H9 (cell line): Measurements from ENCODE around the gene HP. TPM values are rescaled to one million over a fixed set of nuclear protein-coding genes. Genes with fewer than 3 reads are reported as not detected.

Experiments
- DNase-seq: peaks from one replicate; pipeline ENCODE4 v3.0.0-alpha.2; 2017
- H2AFZ ChIP-seq: one replicate; pipeline ENCODE4 v1.6.1; 2013; ENCODE audit warnings: mild to moderate bottlenecking, low read length, control low read depth, moderate library complexity
- H2AK5ac ChIP-seq: 2 replicates; pipeline ENCODE4 v1.6.1; 2013; ENCODE audit warnings: low read length, control low read depth, mixed read lengths; ENCODE audit not compliant: insufficient read length
- H2BK120ac ChIP-seq: one replicate; pipeline ENCODE4 v1.6.1; 2013; ENCODE audit warnings: low read depth, mild to moderate bottlenecking, low read length, control low read depth, inconsistent platforms; ENCODE audit not compliant: poor library complexity, severe bottlenecking
- H2BK12ac ChIP-seq: 2 replicates; pipeline ENCODE4 v1.6.1; 2013; ENCODE audit warnings: low read length, control low read depth, mixed read lengths, low read depth; ENCODE audit not compliant: insufficient read length
- H2BK15ac ChIP-seq: 2 replicates; pipeline ENCODE4 v1.6.1; 2013; ENCODE audit warnings: low read depth, low read length, control low read depth
- H2BK20ac ChIP-seq: one replicate; pipeline ENCODE4 v1.6.1; 2013; ENCODE audit warnings: low read depth, mild to moderate bottlenecking, low read length, control low read depth, inconsistent platforms; ENCODE audit not compliant: poor library complexity, severe bottlenecking
- H2BK5ac ChIP-seq: 2 replicates; pipeline ENCODE4 v1.6.1; 2013; ENCODE audit warnings: low read length, control low read depth, mixed read lengths; ENCODE audit not compliant: insufficient read length
- H3K14ac ChIP-seq: 2 replicates; pipeline ENCODE4 v1.6.1; 2013; ENCODE audit warnings: low read length, control low read depth; ENCODE audit not compliant: insufficient read depth
- H3K18ac ChIP-seq: 2 replicates; pipeline ENCODE4 v1.6.1; 2013; ENCODE audit warnings: low read depth, mild to moderate bottlenecking, mixed read lengths, low read length, control low read depth; ENCODE audit not compliant: insufficient read length
- H3K23ac ChIP-seq: 2 replicates; pipeline ENCODE4 v1.6.1; 2013; ENCODE audit warnings: low read length, control low read depth, mixed read lengths, low read depth; ENCODE audit not compliant: insufficient read length
- H3K23me2 ChIP-seq: 2 replicates; pipeline ENCODE4 v1.6.1; 2013; ENCODE audit warnings: low read depth, mild to moderate bottlenecking, mixed read lengths, low read length, control low read depth; ENCODE audit not compliant: insufficient read length, poor library complexity, severe bottlenecking
- H3K27ac ChIP-seq: 2 replicates; pipeline ENCODE4 v1.5.1; 2013; ENCODE audit warnings: low read length, control low read depth, mixed read lengths, low read depth; ENCODE audit not compliant: insufficient read length
- H3K27me3 ChIP-seq: 2 replicates; pipeline ENCODE4 v1.6.1; 2013; ENCODE audit warnings: low read length, control low read depth, inconsistent platforms; ENCODE audit not compliant: insufficient read depth
- H3K4ac ChIP-seq: 2 replicates; pipeline ENCODE4 v1.6.1; 2013; ENCODE audit warnings: low read depth, mild to moderate bottlenecking, control low read depth, inconsistent platforms, low read length, moderate library complexity
- H3K4me1 ChIP-seq: 2 replicates; pipeline ENCODE4 v1.6.1; 2013; ENCODE audit warnings: low read length, control low read depth, inconsistent platforms; ENCODE audit not compliant: insufficient read depth
- H3K4me2 ChIP-seq: 2 replicates; pipeline ENCODE4 v1.6.1; 2013; ENCODE audit warnings: low read length, control low read depth, mixed read lengths; ENCODE audit not compliant: insufficient read length, insufficient read depth
- H3K56ac ChIP-seq: 2 replicates; pipeline ENCODE4 v1.6.1; 2013; ENCODE audit warnings: low read depth, mild to moderate bottlenecking, mixed read lengths, low read length, control low read depth; ENCODE audit not compliant: insufficient read length
- H3K79me1 ChIP-seq: 2 replicates; pipeline ENCODE4 v1.6.1; 2013; ENCODE audit warnings: low read depth, mild to moderate bottlenecking, moderate library complexity, low read length, control low read depth, inconsistent platforms; ENCODE audit not compliant: insufficient read depth, poor library complexity, severe bottlenecking
- H3K79me2 ChIP-seq: 2 replicates; pipeline ENCODE4 v1.6.1; 2013; ENCODE audit warnings: low read length, control low read depth, inconsistent platforms; ENCODE audit not compliant: insufficient read depth
- H3K9ac ChIP-seq: 2 replicates; pipeline ENCODE4 v1.6.1; 2013; ENCODE audit warnings: low read length, control low read depth, mixed read lengths; ENCODE audit not compliant: insufficient read length; ENCODE audit errors: extremely low read depth
- H3K9me3 ChIP-seq: one replicate; pipeline ENCODE4 v1.6.1; 2013; ENCODE audit warnings: low read depth, low read length, inconsistent platforms; ENCODE audit not compliant: control insufficient read depth
- H3T11ph ChIP-seq: one replicate; pipeline ENCODE4 v1.6.1; 2013; ENCODE audit warnings: mild to moderate bottlenecking, low read length, control low read depth, inconsistent platforms
- H4K20me1 ChIP-seq: one replicate; pipeline ENCODE4 v1.6.1; 2013; ENCODE audit not compliant: control insufficient read depth, insufficient read length, insufficient read depth
- H4K5ac ChIP-seq: 2 replicates; pipeline ENCODE4 v1.6.1; 2013; ENCODE audit warnings: low read depth, mild to moderate bottlenecking, mixed read lengths, low read length, control low read depth; ENCODE audit not compliant: insufficient read length
- H4K8ac ChIP-seq: replicated peaks from 2 replicates; pipeline ENCODE4 v1.6.1; 2013; ENCODE audit warnings: low read length, control low read depth, mixed read lengths, low read depth; ENCODE audit not compliant: insufficient read length
- H4K91ac ChIP-seq: 2 replicates; pipeline ENCODE4 v1.6.1; 2013; ENCODE audit warnings: low read depth, mild to moderate bottlenecking, moderate library complexity, mixed read lengths, low read length, control low read depth; ENCODE audit not compliant: insufficient read length
- H3K27ac Mint-ChIP-seq, 3 experiments: 2 replicates in 2 of 3; 3 replicates in 1 of 3; pipeline ENCODE4 v1.8.0; 2020 to 2021; ENCODE audit warnings: mixed read lengths in 3 of 3, mild to moderate bottlenecking in 1 of 3, moderate library complexity in 1 of 3
- H3K27me3 Mint-ChIP-seq: 2 replicates; pipeline ENCODE4 v1.8.0; 2021; ENCODE audit warnings: low read depth, mild to moderate bottlenecking, moderate library complexity, mixed read lengths
- H3K36me3 Mint-ChIP-seq, 3 experiments: 2 replicates in 2 of 3; 3 replicates in 1 of 3; pipeline ENCODE4 v1.8.0; 2020 to 2021; ENCODE audit warnings: low read depth in 3 of 3, mixed read lengths in 3 of 3; ENCODE audit not compliant: insufficient read depth in 1 of 3
- H3K4me1 Mint-ChIP-seq, 2 experiments: 2 replicates each; pipeline ENCODE4 v1.8.0; 2020; ENCODE audit warnings: mixed read lengths in 2 of 2
- H3K4me3 Mint-ChIP-seq, 2 experiments: 2 replicates in 1 of 2; 3 replicates in 1 of 2; pipeline ENCODE4 v1.8.0; 2020 to 2021; ENCODE audit warnings: mild to moderate bottlenecking in 2 of 2, mixed read lengths in 2 of 2, moderate library complexity in 1 of 2
- H3K9me3 Mint-ChIP-seq, 2 experiments: 2 replicates in 1 of 2; 3 replicates in 1 of 2; pipeline ENCODE4 v1.8.0; 2020; ENCODE audit warnings: mild to moderate bottlenecking in 2 of 2, mixed read lengths in 2 of 2, moderate library complexity in 1 of 2
- CTCF ChIP-seq: fragments of 200-600 bp; sonication (generic); conservative IDR thresholded peaks from 3 replicates; pipeline ENCODE4 v1.8.0; 2021; ENCODE audit warnings: antibody characterized with exemption, mild to moderate bottlenecking
- WGBS: extraction: QIAGEN DNeasy Blood & Tissue Kit; methylation state at CpG from one replicate; pipeline ENCODE4 v1.1.7; 2013; ENCODE audit warnings: missing lambda C conversion rate, low lambda C conversion rate, mixed read lengths; ENCODE audit not compliant: insufficient read length; ENCODE audit errors: extremely low coverage; 5-methylcytosine and 5-hydroxymethylcytosine counted together
- total RNA-seq: library from RNA; stranded (reverse); gene quantifications from 2 replicates; pipeline ENCODE4 v1.2.1, GENCODE V29; 2021

HP gene
- total RNA-seq, 1 experiment from 2014 or later: not detected

GRCh38 chr16:72084445-72084844 is 30.1 kb downstream of the HP start:
- Histone ChIP-seq H3K9ac (no peak overlapping the region), H4K8ac (no peak overlapping the region), H3K4ac (no peak overlapping the region), H3K23me2 (no peaks in the 10 kb centered on the region), H2BK20ac (no peak overlapping the region), H3K23ac (no peak overlapping the region), H3K27me3 (no peaks in the 10 kb centered on the region), H3K14ac (no peak overlapping the region), H3K79me1 (no peaks in the 10 kb centered on the region), H3K18ac (no peak overlapping the region), H2AK5ac (no peak overlapping the region), H4K20me1 (no peaks in the 10 kb centered on the region), H2BK12ac (no peak overlapping the region), H2BK15ac (no peak overlapping the region), H3K4me1 (no peaks in the 10 kb centered on the region), H3T11ph (no peak overlapping the region), H3K27ac (no peak overlapping the region), H2BK120ac (no peak overlapping the region), H3K79me2 (no peaks in the 10 kb centered on the region), H4K5ac (no peak overlapping the region), H3K4me2 (no peak overlapping the region), H4K91ac (no peak overlapping the region), H2BK5ac (no peak overlapping the region), H3K9me3 (peaks cover 7% of the 10 kb centered on the region), H3K56ac (no peak overlapping the region), H2AFZ (no peak overlapping the region)
- Mint-ChIP-seq H3K4me3 (no peak overlapping the region), H3K27ac (no peak overlapping the region), H3K9me3 (peaks cover 4 to 5% of the 10 kb centered on the region in 2 experiments; a peak in 3 of 5 replicates), H3K36me3 (peaks cover 22 to 42% (median 41%) of the 10 kb centered on the region in 3 experiments), H3K27me3 (no peaks in the 10 kb centered on the region), H3K4me1 (peaks cover 0 to 5% of the 10 kb centered on the region in 2 experiments; a peak in 2 of 4 replicates)
- DNase-seq: no peak
- WGBS: no CpG with 5 or more reads among the region's 10 CpGs
- TF ChIP-seq CTCF: no peak
